Effector memory CD4-positive, alpha-beta T cell (primary cell): ENCODE data around the gene ZNF732.
"Not testable (repeated sequence)": the region's sequence is repeated elsewhere in the genome, so short reads cannot be mapped to it uniquely, and the experiment has no call there.

ENCODE experiments used
- DNase-seq, 3 donors: peaks; one replicate each; pipeline ENCODE4 v3.0.0-alpha.2; 2020
- H3K27ac ChIP-seq: 2 replicates; pipeline ENCODE4 v1.7.0; 2013; ENCODE audit warnings: mild to moderate bottlenecking, low read length, moderate library complexity; ENCODE audit not compliant: insufficient read depth, poor library complexity, severe bottlenecking
- H3K27me3 ChIP-seq: replicated peaks from 2 replicates; pipeline ENCODE4 v1.7.0; 2013; ENCODE audit warnings: mild to moderate bottlenecking, low read length; ENCODE audit not compliant: insufficient read depth, control insufficient read depth, poor library complexity, severe bottlenecking
- H3K36me3 ChIP-seq: 2 replicates; pipeline ENCODE4 v1.7.0; 2013; ENCODE audit warnings: mild to moderate bottlenecking, low read length, moderate library complexity; ENCODE audit not compliant: control insufficient read depth, insufficient read depth
- H3K4me1 ChIP-seq: 2 replicates; pipeline ENCODE4 v1.7.0; 2013; ENCODE audit warnings: low read length, mild to moderate bottlenecking; ENCODE audit not compliant: control insufficient read depth, insufficient read depth, poor library complexity, severe bottlenecking
- H3K4me3 ChIP-seq: 2 replicates; pipeline ENCODE4 v1.7.0; 2013; ENCODE audit warnings: low read length, low read depth, mild to moderate bottlenecking; ENCODE audit not compliant: insufficient read depth, poor library complexity, severe bottlenecking
- H3K9me3 ChIP-seq: 2 replicates; pipeline ENCODE4 v1.7.0; 2013; ENCODE audit warnings: mild to moderate bottlenecking, low read length, moderate library complexity; ENCODE audit not compliant: control insufficient read depth

ZNF732 gene

DNA sequence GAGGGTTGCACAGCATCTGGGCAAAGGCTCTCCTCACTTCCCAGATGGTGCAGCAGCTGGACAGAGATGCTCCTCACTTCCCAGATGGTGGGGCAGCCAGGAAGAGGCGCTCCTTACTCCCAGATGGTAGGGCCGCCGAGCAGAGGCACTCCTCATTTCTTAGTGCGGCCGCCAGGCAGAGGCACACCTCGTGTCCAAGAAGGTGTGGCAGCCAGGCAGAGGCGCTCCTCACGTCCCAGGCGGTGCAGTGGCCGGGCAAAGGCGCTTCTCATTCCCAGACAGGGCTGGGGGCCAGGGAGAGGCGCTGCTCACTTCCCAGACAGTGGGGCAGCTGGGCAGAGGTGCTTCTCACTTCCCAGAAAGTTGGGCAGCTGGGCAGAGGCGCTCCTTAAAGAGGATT lies 48.8 kb downstream of the ZNF732 start:
- H3K4me1 ChIP-seq, result no peaks in the 10 kb centered on the region
- no peak for DNase-seq
- no peak overlapping the region for H3K27ac ChIP-seq
- no peaks in the 10 kb centered on the region for H3K36me3 ChIP-seq
- no peak overlapping the region for H3K4me3 ChIP-seq
- H3K27me3 ChIP-seq, result no peaks in the 10 kb centered on the region
- peaks cover 26% of the 10 kb centered on the region for H3K9me3 ChIP-seq

DNA sequence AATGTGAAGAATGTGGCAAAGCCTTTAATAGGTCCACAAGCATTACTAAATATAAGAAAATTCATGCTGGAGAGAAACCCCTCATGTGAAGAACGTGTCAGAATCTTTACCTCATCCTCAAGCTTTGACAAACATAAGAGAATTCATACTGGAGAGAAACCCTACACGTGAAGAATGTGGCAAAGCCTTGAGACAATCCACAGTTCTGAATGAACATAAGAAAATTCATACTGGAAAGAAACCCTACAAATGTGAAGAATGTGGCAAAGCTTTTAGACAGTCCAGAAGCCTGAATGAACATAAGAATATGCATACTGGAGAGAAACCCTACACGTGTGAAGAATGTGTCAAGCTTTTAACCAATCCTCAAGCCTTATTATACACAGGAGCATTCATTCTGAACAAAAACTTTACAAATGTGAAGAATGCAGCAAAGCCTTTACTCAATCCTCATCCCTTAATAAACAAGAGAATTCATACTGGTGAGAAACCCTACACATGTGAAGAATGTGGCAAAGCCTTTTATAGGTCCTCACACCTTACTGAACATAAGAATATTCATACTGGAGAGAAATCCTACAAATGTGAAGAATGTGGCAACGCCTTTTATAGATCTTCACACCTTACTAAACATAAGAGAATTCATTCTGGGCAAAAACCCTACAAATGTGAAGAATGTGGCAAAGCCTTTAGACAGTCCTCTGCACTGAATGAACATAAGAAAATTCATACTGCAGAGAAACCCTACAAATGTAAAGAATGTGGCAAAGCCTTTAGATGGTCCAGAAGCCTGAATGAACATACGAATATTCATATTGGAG lies 51.1 kb downstream of the ZNF732 start:
- Histone ChIP-seq H3K9me3 (peaks cover 22% of the 10 kb centered on the region), H3K36me3 (no peaks in the 10 kb centered on the region), H3K4me1 (no peaks in the 10 kb centered on the region), H3K27me3 (no peaks in the 10 kb centered on the region), H3K4me3 (no peak overlapping the region), H3K27ac (no peak overlapping the region)
- no peak for DNase-seq

DNA sequence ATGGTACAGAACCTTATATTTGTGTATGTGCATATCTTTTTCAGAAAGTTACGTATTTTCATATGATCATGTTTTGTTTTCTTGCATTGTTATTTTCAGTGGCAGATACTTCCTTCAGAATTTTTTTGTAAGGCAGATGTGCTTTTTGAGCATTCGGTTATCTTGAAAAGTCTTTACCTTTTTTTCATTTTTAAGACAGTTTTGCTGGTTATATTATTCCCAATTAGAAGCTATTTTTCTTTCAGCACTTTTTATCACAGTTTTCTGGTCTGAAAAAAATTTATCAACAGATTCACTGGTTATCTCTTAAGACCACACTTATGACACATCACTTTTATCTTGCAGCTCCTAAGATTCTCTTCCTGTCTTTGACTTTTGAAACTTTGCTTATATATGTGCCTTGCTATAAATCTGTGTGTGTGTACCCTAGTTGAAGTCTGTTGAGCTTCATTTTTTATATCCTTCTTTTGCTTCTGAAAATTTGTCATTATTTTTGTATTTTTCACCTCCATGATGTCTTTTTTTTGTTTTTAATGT lies 53.1 kb downstream of the ZNF732 start:
- H3K9me3 ChIP-seq, result peaks cover 22% of the 10 kb centered on the region
- DNase-seq, result no peak
- H3K4me1 ChIP-seq, result no peaks in the 10 kb centered on the region
- no peaks in the 10 kb centered on the region for H3K36me3 ChIP-seq
- no peak overlapping the region for H3K4me3 ChIP-seq
- no peak overlapping the region for H3K27ac ChIP-seq
- no peaks in the 10 kb centered on the region for H3K27me3 ChIP-seq

DNA sequence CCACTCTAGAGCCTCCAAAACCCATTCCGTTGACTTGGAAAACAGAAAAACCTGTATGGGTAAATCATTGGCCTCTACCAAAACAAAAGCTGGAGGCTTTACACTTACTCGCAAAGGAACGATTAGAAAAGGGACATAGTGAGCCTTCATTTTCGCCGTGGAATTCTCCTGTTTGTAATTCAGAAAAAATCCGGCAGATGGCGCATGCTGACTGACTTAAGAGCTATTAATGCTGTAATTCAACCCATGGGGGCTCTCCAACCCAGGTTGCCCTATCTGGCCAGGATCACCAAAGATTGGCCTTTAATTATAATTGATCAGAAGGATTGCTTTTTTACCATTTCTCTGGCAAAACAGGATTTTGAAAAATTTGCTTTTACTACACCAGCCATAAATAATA lies 60.8 kb downstream of the ZNF732 start:
- no peaks in the 10 kb centered on the region for H3K36me3 ChIP-seq
- peak; percentile 9 to 40 (median 15) for DNase-seq
- no peaks in the 10 kb centered on the region for H3K27me3 ChIP-seq
- H3K4me1 ChIP-seq, result no peaks in the 10 kb centered on the region
- no peaks in the 10 kb centered on the region for H3K9me3 ChIP-seq
- no peak overlapping the region for H3K4me3 ChIP-seq
- H3K27ac ChIP-seq, result no peak overlapping the region

DNA sequence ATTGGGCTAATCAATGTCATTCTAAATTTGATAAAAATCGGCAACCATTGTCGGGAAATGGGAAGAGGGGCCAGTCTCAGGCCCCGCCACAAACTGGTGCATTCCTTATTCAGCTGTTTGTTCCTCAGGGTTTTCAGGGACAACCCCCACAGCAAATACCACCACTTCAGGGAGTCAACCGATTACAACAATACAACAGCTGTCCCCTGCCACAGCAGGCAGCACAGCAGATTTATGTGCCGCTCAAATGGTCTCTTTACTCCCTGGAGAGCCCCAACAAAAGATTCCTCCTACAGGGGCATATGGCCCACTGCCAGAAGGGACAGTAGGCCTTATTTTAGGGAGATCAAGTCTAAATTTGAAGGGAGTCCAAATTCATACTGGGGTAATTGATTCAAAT lies 61.8 kb downstream of the ZNF732 start:
- Histone ChIP-seq H3K36me3 (no peaks in the 10 kb centered on the region), H3K27me3 (no peaks in the 10 kb centered on the region), H3K4me3 (no peak overlapping the region), H3K9me3 (no peaks in the 10 kb centered on the region), H3K4me1 (no peaks in the 10 kb centered on the region), H3K27ac (no peak overlapping the region)
- no peak for DNase-seq

DNA sequence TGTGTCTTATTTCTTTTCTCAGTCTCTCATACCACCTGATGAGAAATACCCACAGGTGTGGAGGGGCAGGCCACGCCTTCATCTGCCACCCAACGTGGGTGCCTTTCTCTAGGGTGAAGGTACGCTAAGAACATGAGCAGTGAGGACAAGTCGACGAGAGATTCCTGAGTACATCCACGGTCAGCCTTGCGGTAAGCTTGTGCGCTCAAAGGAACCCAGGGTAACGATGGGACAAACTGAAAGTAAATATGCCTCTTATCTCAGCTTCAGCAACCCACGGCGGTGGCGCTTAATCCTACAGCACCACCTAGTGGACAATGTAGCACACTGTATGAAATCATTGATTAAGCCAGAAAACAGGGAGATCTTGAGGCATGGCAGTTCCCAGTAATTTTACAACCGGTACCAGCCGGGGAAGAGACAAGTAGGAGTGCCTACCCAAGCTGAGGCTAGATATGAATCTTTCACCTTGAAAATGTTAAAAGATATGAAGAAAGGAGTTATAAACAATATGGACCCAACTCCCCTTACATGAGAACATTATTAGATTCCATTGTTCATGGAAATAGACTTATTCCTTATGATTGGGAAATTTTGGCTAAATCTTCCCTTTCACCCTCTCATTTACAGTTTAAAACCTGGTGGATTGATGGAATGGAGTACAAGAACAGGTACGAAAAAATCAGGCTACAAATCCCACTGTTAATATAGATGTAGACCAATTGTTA lies 63.0 kb downstream of the ZNF732 start:
- H3K4me3 ChIP-seq, result peak overlapping the region; percentile 50
- no peaks in the 10 kb centered on the region for H3K9me3 ChIP-seq
- H3K36me3 ChIP-seq, result no peaks in the 10 kb centered on the region
- H3K27me3 ChIP-seq, result no peaks in the 10 kb centered on the region
- DNase-seq, result peak; percentile 44 to 60 (median 46)
- no peaks in the 10 kb centered on the region for H3K4me1 ChIP-seq
- H3K27ac ChIP-seq, result no peak overlapping the region

DNA sequence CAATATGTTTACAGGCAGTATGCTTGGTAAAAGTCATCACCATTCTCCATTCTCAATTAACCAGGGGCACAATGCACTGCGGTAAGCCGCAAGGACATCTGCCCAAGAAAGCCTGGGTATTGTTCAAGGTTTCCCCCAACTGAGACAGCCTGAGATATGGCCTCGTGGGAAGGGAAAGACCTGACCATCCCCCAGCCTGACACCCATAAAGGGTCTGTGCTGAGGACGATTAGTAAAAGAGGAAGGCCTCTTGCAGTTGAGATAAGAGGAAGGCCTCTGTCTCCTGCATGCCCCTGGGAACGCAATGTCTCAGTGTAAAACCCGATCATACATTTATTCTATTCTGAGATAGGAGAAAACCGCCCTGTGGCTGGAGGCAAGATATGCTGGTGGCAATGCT lies 63.9 kb downstream of the ZNF732 start:
- not testable (repeated sequence) for H3K27ac ChIP-seq, H3K27me3 ChIP-seq, DNase-seq, H3K4me3 ChIP-seq, H3K9me3 ChIP-seq, H3K36me3 ChIP-seq, H3K4me1 ChIP-seq

DNA sequence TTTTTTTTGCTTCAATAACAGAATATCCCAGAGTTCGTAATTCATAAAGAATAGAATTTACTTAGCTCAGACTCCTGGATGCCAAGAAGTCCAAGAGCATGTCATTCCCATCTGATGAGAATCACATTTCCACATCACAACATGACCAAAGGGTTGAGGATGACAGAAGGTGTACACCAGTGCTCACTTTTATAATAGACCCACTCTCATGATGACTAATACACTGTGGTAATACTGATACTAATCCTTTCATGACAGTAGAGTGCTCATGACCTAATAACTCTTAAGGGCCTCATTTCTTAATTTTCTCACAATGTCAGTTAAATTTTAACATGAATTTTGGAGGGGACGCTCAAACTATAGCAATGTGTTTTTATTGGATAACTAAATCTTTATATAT lies 69.2 kb downstream of the ZNF732 start:
- Histone ChIP-seq H3K9me3 (no peaks in the 10 kb centered on the region), H3K4me1 (no peaks in the 10 kb centered on the region)
- no peak for DNase-seq

DNA sequence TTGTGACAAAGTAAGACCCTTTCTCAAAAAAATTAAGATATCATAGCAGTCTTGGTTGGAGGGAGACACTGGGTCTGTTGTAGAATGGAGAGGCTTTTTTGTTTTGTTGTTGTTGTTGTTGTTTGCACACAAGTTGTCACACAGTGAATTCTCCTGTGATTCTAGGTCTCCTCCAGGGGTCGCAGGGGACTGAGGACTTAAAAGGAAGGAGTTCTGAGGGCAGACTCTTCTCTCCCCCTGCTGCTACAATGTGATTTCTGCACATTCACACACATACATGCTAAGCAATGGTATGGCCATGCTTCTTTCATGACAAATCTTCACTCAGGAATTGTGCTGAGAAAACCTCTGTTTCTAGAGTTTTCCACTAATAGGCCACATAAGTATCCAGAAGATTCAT lies 71.1 kb downstream of the ZNF732 start:
- Histone ChIP-seq H3K27ac (no peak overlapping the region), H3K4me3 (no peak overlapping the region), H3K36me3 (no peaks in the 10 kb centered on the region), H3K9me3 (no peaks in the 10 kb centered on the region), H3K4me1 (no peaks in the 10 kb centered on the region), H3K27me3 (no peaks in the 10 kb centered on the region)
- no peak for DNase-seq

More for the DNA sequence above, 69.2 kb downstream of the ZNF732 start:
- Histone ChIP-seq H3K27me3 (no peaks in the 10 kb centered on the region), H3K4me3 (no peak overlapping the region), H3K27ac (no peak overlapping the region), H3K36me3 (no peaks in the 10 kb centered on the region)

DNA sequence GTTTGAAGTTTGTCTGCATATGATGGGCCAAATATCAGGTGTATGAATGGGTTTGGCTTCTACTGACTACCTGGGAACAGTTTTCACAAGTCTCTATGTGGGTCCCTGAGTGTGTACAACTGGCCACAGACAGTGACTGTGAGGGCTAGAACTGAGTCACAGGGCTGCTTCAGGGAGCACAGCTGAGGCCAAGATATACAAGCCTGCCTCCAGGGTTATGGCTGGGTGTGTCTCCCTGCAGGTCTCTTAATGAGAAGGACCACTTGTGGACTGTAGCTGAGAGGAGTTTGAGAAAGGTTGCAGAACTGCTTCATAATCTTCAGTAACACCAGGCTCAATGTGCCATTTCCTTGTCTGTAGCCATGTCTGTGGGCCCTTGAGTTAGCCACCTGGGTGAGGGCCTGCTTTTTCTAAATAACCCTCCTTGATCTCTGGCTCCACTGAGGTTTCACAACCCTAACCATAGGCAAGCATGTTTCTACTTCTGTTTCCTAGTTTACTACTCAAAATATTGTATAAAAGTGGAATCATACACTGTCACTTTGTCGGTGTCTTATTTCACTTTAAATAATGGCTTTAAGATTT lies 81.3 kb downstream of the ZNF732 start:
- Histone ChIP-seq H3K4me3 (no peak overlapping the region), H3K9me3 (no peaks in the 10 kb centered on the region)

More for the DNA sequence above, 81.3 kb downstream of the ZNF732 start:
- Histone ChIP-seq H3K4me1 (no peaks in the 10 kb centered on the region), H3K27me3 (no peaks in the 10 kb centered on the region), H3K27ac (no peak overlapping the region), H3K36me3 (no peaks in the 10 kb centered on the region)
- no peak for DNase-seq
